Thoracic aorta (tissue), 2 donors: ENCODE results near the gene COL1A1. TPM values are rescaled to one million over a fixed set of nuclear protein-coding genes. Genes with fewer than 3 reads are reported as not detected.

Experiments
- ATAC-seq: fragments of 150-250 bp; one replicate; pipeline ENCODE4 v1.8.0; 2017; ENCODE audit warnings: low read depth; ENCODE audit not compliant: insufficient number of reproducible peaks, low FRiP score
- DNase-seq: peaks from one replicate; pipeline ENCODE4 v3.0.0-alpha.2; 2020; ENCODE audit warnings: low spot score
- H3K27ac ChIP-seq, 2 donors: fragments of 200-600 bp; sonication (generic); 1 replicate in 1 of 2; 2 replicates in 1 of 2; pipeline ENCODE4 v1.5.1; 2016; ENCODE audit warnings: mild to moderate bottlenecking in 2 of 2, moderate library complexity in 2 of 2
- H3K27me3 ChIP-seq: fragments of 200-600 bp; sonication (generic); replicated peaks from 2 replicates; pipeline ENCODE4 v1.6.0; 2016; ENCODE audit warnings: mild to moderate bottlenecking; ENCODE audit not compliant: insufficient read depth
- H3K36me3 ChIP-seq: fragments of 200-600 bp; sonication (generic); one replicate; pipeline ENCODE4 v1.5.1; 2016
- H3K4me1 ChIP-seq, 2 donors: fragments of 200-600 bp; sonication (generic); 1 replicate in 1 of 2; 2 replicates in 1 of 2; pipeline versions ENCODE4 v1.5.1 to v1.6.0; 2016; ENCODE audit warnings: low read depth in 2 of 2, mild to moderate bottlenecking in 1 of 2; ENCODE audit not compliant: control insufficient read depth in 1 of 2
- H3K4me3 ChIP-seq: fragments of 200-600 bp; sonication (generic); 2 replicates; pipeline ENCODE4 v1.5.1; 2016; ENCODE audit warnings: mild to moderate bottlenecking
- H3K9me3 ChIP-seq: fragments of 200-600 bp; sonication (generic); 2 replicates; pipeline ENCODE4 v1.5.1; 2016
- total RNA-seq, 2 donors: library from RNA; depleted of rRNA; stranded (reverse); fragments of >200 nt; gene quantifications; one replicate each; pipeline versions ENCODE4 v1.1.0 to v1.2.3, GENCODE V29; 2016
- TF ChIP-seq, protein P1 (sequence below): fragments of 200-600 bp; sonication (generic); IDR thresholded peaks from one replicate; pipeline ENCODE4 v1.5.1; 2019; ENCODE audit warnings: antibody characterized with exemption

COL1A1 gene
- total RNA-seq, 2 donors from 2014 or later, result 261 to 270 TPM

DNA sequence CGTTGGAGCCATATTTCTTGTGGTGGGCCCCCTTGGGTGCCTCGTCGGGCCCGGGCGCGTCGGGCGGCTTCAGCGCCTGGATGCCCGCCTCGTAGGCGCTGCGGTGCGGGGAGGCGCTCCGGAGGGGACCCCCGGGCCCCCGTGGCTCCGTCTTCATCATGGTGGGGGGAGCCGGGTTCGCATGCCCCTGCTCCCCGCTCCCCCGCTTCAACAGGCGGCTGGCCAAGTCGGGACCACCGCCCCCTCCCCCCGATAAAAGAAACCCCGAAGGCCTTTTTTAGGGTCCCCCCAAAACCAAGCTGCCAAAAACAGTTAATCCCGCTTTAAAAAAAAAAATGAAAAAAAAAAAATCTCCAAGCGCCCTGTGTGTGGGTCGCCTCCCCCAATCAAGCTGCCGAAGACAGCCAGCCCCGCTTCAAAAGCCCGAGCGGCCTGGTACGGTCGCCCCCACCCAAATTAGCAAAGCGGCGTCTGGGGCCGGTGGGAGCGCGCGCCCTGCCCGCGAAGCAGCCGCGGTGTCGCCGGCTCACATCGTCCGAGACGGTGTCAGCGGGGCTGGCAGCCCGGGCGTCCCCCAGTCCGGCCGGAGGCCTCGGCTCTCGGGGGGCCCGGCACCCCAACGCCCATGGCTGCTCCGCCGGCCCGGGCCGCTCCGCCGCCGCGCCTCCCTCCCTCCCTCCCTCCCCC is 50.9 kb downstream of the COL1A1 start, which contains the start of gene PPP1R9B:
Gene PPP1R9B (minus strand): TSS at position 324 of the 687 bp plus-strand sequence. CDS start 164 bp downstream, at position 160.
- Histone ChIP-seq H3K4me3 (peak within 1 kb of the TSS; percentile 96), H3K9me3 (no peaks in the 10 kb centered on the region), H3K27ac (peak within 1 kb of the TSS; percentile 90 to 94), H3K27me3 (no peaks in the 10 kb centered on the region), H3K4me1 (peaks cover 51 to 68% of the 10 kb centered on the region in 2 donors), H3K36me3 (peaks cover 5% of the 10 kb centered on the region)
- DNase-seq (no peak), ATAC-seq (no peak)
- TF ChIP-seq, protein P1, sequence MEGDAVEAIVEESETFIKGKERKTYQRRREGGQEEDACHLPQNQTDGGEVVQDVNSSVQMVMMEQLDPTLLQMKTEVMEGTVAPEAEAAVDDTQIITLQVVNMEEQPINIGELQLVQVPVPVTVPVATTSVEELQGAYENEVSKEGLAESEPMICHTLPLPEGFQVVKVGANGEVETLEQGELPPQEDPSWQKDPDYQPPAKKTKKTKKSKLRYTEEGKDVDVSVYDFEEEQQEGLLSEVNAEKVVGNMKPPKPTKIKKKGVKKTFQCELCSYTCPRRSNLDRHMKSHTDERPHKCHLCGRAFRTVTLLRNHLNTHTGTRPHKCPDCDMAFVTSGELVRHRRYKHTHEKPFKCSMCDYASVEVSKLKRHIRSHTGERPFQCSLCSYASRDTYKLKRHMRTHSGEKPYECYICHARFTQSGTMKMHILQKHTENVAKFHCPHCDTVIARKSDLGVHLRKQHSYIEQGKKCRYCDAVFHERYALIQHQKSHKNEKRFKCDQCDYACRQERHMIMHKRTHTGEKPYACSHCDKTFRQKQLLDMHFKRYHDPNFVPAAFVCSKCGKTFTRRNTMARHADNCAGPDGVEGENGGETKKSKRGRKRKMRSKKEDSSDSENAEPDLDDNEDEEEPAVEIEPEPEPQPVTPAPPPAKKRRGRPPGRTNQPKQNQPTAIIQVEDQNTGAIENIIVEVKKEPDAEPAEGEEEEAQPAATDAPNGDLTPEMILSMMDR, result no peak

DNA sequence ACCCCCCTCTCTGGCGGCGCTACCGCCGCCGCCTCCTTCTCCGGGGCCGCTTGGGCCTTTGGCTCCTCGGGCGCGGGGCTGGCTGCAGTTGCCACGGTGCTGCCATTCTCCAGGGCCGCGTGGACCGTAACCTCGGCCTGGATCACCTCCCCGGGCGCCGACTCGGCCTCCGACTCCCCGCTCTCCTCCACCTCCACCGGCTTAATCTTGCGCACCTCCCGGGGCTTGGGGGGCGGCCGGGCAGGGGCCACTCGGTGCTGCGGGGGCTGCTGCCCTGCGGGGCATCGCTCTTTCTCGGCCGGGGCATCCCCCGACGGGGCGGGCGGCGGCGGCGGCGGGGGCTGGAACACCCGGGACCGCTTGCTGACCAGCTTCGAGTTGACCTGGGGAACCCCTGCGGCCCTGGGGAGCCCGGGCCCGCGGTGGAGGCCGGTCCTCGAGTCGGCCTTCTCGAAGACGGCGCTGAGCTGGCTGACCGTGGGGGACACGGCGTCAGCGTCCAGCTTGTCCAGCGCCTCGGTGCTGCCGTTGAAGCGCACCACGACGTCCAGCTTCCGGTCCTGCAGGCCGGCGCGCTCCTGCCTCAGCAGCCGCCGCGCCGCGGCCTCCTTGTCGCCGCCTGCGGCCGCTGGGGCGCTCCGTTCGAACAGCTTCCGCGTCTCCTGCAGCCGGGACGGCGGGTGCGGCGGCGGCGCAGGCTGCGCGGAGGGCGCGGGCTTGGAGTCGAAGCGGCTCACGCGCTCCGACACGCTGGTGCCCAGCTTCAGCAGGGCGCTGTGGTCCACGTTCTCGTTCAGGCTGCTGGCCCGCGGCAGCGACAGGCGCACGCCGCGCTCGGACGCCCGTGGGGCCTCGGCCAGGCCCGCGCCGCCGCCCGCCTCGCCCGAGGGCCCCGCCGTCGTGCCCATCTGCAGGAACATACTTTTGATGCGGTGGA is 51.7 kb downstream of the COL1A1 start:
- Histone ChIP-seq H3K36me3 (peaks cover 9% of the 10 kb centered on the region), H3K27ac (peak overlapping the region; percentile 90 to 92), H3K4me3 (peak overlapping the region; percentile 96), H3K27me3 (no peaks in the 10 kb centered on the region), H3K9me3 (no peaks in the 10 kb centered on the region), H3K4me1 (peaks cover 52 to 69% of the 10 kb centered on the region in 2 donors)
- DNase-seq (no peak), ATAC-seq (no peak)
- TF ChIP-seq, protein P1, result no peak

DNA sequence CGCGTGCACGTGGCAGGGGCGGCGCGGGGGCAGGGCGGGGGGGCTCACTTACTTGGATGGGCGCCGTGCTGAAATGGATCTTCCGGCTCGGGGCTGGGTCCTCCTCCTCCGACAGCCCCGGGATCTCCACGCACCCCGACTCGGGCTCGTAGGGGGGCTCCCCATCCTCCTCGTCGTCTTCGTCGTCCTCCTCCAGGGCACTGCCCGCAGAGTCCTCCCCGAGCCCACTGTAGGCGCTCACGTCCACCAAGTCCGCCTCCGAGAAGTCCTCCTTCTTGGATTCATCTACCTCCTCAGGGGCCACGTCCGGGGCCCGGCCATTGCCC is 52.4 kb downstream of the COL1A1 start:
- Histone ChIP-seq H3K27ac (peak overlapping the region; percentile 90 to 92), H3K4me1 (peaks cover 46 to 63% of the 10 kb centered on the region in 2 donors), H3K9me3 (no peaks in the 10 kb centered on the region), H3K4me3 (peak overlapping the region; percentile 96), H3K36me3 (peaks cover 15% of the 10 kb centered on the region), H3K27me3 (no peaks in the 10 kb centered on the region)
- ATAC-seq (no peak), DNase-seq (no peak)
- TF ChIP-seq, protein P1, result no peak

DNA sequence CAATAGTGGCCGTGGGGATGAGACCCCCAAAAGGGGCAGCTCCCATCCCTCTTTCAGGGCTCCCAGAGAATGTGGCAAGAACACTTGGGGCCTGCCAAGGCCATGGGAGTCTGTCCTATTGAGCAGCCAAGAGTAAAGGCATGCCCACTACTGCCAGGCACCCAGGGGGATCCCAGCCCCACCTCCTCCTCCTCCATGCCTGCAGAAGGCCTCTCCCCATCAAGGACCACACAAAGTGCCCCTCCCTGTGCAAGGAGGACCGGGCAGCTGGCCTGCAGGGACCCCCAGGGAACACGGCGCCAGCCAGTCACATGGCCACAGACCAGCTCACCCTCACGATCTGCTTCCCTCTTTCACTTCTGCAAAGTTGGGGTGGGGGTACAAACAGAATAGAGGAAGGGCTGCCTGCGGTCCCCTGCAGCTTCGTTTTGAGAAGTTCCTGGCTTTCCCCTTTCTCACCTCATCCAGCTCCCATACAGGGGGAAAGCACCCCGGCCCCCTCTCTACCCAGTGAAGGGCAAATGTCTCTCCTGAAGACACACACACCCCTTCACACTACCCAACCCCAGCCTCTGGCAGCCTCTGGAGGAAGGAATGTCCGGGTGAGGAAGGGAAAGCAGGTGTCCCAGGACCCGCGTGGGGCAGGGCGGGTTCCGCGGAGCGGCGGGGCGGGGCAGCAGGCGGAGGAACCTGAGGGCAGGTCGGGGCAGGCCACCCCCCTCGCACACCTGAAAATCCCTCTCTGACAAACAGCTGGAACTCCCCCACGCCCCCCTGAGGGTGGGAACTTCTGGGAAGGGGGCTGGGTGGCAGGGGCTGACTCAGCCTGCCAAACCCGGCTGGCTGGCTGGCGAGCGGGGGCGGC is 53.0 kb downstream of the COL1A1 start:
- Histone ChIP-seq H3K27me3 (no peaks in the 10 kb centered on the region), H3K9me3 (no peaks in the 10 kb centered on the region), H3K4me1 (peaks cover 40 to 57% of the 10 kb centered on the region in 2 donors), H3K36me3 (peaks cover 21% of the 10 kb centered on the region), H3K27ac (peak overlapping the region; percentile 90 to 92), H3K4me3 (peak overlapping the region; percentile 96)
- ATAC-seq (no peak), DNase-seq (peak; percentile 54)
- TF ChIP-seq, protein P1, result no peak
